Osteoblast (primary cell): ENCODE results near the gene SDSL. TPM values are rescaled to one million over a fixed set of nuclear protein-coding genes. Genes with fewer than 3 reads are reported as not detected.

Experiments used
- DNase-seq: peaks from one replicate; pipeline ENCODE4 v3.0.0; 2011; ENCODE audit warnings: low spot score, mixed read lengths; ENCODE audit not compliant: insufficient read length; ENCODE audit errors: missing footprints
- H2AFZ ChIP-seq: 2 replicates; pipeline ENCODE4 v1.6.0; 2011; ENCODE audit warnings: mild to moderate bottlenecking, low read length
- H3K27ac ChIP-seq: 2 replicates; pipeline ENCODE4 v1.5.1; 2011; ENCODE audit warnings: mild to moderate bottlenecking, low read depth, low read length, moderate library complexity
- H3K27me3 ChIP-seq: 2 replicates; pipeline ENCODE4 v1.6.0; 2012; ENCODE audit warnings: mild to moderate bottlenecking, control low read depth, inconsistent platforms, low read length, moderate library complexity; ENCODE audit not compliant: insufficient read depth
- H3K36me3 ChIP-seq: 2 replicates; pipeline ENCODE4 v1.5.1; 2011; ENCODE audit warnings: mild to moderate bottlenecking, low read length, control low read depth, moderate library complexity; ENCODE audit not compliant: insufficient read depth
- H3K4me1 ChIP-seq: 2 replicates; pipeline ENCODE4 v1.5.1; 2011; ENCODE audit warnings: mild to moderate bottlenecking, low read length, control low read depth, moderate library complexity; ENCODE audit not compliant: insufficient read depth
- H3K4me2 ChIP-seq: 2 replicates; pipeline ENCODE4 v1.6.0; 2011; ENCODE audit warnings: mild to moderate bottlenecking, low read length; ENCODE audit not compliant: insufficient read depth
- H3K4me3 ChIP-seq: fragments of 200-600 bp; sonication (generic); 3 replicates; pipeline ENCODE4 v1.5.1; 2012; ENCODE audit warnings: mild to moderate bottlenecking, low read length, inconsistent platforms; ENCODE audit not compliant: insufficient read depth
- H3K79me2 ChIP-seq: 2 replicates; pipeline ENCODE4 v1.6.0; 2012; ENCODE audit warnings: mild to moderate bottlenecking, low read length, control low read depth, inconsistent platforms; ENCODE audit not compliant: insufficient read depth
- H3K9me3 ChIP-seq: 2 replicates; pipeline ENCODE4 v1.5.1; 2011; ENCODE audit warnings: low read depth, low read length, control low read depth
- H4K20me1 ChIP-seq: 2 replicates; pipeline ENCODE4 v1.6.0; 2012; ENCODE audit warnings: mild to moderate bottlenecking, low read length, control low read depth; ENCODE audit not compliant: insufficient read depth
- total RNA-seq: library from RNA; depleted of rRNA; stranded (reverse); fragments of >200 nt; gene quantifications from 2 replicates; pipeline ENCODE4 v1.2.3, GENCODE V29; 2012
- TF ChIP-seq, protein P1 (sequence below): IDR thresholded peaks from 2 replicates; pipeline ENCODE4 v1.5.1; 2011; ENCODE audit warnings: mild to moderate bottlenecking, low read depth, low read length, moderate library complexity; ENCODE audit errors: extremely low read depth

The SDSL gene
- total RNA-seq, 1 donor = 6.5 TPM

DNA sequence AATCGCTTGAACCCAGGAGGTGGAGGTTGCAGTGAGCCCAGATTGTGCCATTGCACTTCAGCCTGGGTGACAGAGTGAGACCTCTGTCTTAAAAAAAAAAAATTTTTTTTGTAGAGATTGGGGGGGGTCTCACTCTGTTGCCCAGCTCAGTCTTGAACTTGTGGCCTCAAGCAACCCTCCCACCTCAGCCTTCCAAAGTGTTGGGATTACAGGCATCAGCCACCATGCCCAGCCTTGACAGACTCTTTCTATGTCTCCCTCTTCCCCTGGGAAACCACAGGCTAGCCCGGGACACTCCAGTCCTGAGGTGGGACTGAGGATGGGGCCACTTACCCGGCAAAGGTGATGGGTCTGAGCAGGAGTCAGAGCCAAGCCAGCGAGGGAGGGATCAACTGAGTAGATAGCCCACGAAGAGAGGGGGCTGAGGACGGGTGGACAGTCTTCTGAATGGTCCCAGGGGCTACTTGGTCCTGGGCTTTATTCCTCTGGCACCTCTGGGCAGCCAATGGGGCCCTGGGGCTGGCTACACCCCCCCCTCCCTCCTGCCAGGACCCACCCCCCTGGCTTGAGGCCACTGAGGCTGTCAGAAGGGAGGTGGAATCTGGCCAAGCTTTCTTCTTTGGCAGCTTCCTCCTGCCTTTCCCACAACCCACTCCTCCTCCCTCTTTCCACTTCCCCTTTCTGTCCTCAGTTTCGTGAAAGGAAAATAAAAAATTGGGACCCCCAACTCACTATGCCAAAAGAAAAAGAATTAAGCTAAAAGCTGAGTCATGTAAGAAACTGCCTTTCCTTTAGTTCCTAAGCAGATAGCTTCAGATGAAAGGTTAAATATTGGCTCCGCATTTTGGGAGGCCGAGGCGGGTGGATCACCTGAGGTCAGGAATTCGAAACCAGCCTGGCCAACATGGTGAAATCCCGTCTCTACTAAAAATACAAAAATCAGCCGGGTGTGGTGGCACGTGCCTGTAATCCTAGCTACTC, 18.5 kb upstream of the SDSL start, which contains the start of gene SDS:
Gene SDS, minus strand, starts transcription at position 453 of the 981 bp plus-strand sequence. CDS start 4,179 bp downstream, outside the sequence.
- TF ChIP-seq, protein P1, sequence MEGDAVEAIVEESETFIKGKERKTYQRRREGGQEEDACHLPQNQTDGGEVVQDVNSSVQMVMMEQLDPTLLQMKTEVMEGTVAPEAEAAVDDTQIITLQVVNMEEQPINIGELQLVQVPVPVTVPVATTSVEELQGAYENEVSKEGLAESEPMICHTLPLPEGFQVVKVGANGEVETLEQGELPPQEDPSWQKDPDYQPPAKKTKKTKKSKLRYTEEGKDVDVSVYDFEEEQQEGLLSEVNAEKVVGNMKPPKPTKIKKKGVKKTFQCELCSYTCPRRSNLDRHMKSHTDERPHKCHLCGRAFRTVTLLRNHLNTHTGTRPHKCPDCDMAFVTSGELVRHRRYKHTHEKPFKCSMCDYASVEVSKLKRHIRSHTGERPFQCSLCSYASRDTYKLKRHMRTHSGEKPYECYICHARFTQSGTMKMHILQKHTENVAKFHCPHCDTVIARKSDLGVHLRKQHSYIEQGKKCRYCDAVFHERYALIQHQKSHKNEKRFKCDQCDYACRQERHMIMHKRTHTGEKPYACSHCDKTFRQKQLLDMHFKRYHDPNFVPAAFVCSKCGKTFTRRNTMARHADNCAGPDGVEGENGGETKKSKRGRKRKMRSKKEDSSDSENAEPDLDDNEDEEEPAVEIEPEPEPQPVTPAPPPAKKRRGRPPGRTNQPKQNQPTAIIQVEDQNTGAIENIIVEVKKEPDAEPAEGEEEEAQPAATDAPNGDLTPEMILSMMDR = no peak
- Histone ChIP-seq H2AFZ (no peak within 1 kb of the TSS), H4K20me1 (no peaks in the 10 kb centered on the region), H3K4me1 (no peaks in the 10 kb centered on the region), H3K9me3 (no peaks in the 10 kb centered on the region), H3K27ac (no peak within 1 kb of the TSS), H3K79me2 (no peaks in the 10 kb centered on the region), H3K4me3 (no peak within 1 kb of the TSS), H3K4me2 (peak within 1 kb of the TSS; percentile 29), H3K27me3 (no peaks in the 10 kb centered on the region), H3K36me3 (no peaks in the 10 kb centered on the region)
- DNase-seq = peak; percentile 68

DNA sequence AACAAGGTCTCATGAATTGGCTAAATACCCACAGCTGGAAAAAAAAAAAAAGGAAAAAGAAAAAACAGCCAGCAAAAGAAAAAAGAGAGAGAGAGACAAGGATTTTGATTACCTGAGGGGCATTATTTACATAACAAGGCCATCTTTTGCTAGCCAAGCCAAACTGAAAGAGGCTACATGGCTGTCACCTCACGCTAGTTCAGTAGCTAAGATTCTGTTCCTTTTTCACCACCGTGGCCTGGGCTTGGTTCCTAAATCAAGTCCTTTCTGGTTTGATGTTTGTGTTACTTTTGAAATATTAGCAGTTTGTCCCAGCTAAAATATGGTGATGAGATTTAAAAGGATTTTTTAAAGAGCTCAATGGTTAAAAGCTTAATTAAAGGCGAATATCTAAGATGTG, 16.5 kb upstream of the SDSL start:
- no peaks in the 10 kb centered on the region for H3K9me3 ChIP-seq
- TF ChIP-seq, protein P1 = no peak
- no peak for DNase-seq
- no peak overlapping the region for H3K27ac ChIP-seq
- no peaks in the 10 kb centered on the region for H3K27me3 ChIP-seq
- no peaks in the 10 kb centered on the region for H3K4me1 ChIP-seq
- H3K36me3 ChIP-seq = no peaks in the 10 kb centered on the region
- no peak overlapping the region for H3K4me3 ChIP-seq
- H2AFZ ChIP-seq = no peak overlapping the region
- no peaks in the 10 kb centered on the region for H3K79me2 ChIP-seq
- H3K4me2 ChIP-seq = no peak overlapping the region
- no peaks in the 10 kb centered on the region for H4K20me1 ChIP-seq

DNA sequence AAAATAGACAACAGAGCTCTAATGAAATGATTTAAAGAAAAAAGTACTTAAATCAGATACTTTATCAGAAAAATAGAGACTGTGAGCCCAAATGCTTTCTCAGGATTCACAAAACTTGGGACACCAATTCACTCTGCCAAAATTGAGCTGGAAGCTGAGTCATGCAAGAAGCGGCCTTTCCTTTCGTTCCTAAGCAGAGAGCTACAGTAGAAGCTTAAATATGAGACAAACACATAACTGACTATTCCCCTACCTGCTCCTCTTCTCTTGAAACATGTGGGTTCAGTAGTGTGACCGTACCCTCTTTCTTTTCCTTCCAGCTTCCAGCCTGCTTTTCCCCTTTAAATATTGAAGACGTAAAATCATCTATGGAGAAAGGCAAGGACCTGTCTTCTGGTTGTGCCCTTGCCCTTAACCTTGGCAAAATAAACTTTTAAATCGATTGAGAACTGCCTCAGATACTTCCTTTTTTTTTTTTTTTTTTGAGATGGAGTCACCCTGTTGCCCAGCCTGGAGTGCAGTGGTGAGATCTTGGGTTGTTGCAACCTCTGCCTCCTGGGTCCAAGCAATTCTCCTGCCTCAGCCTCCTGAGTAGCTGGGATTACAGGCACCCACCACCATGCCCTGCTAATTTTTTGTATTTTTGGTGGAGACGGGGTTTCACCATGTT, 14.1 kb upstream of the SDSL start:
- DNase-seq = peak; percentile 75

More for the DNA sequence above, 14.1 kb upstream of the SDSL start:
- H3K79me2 ChIP-seq = no peaks in the 10 kb centered on the region
- H3K27me3 ChIP-seq = no peaks in the 10 kb centered on the region
- no peaks in the 10 kb centered on the region for H3K9me3 ChIP-seq
- TF ChIP-seq, protein P1 = no peak
- no peaks in the 10 kb centered on the region for H3K36me3 ChIP-seq
- H4K20me1 ChIP-seq = no peaks in the 10 kb centered on the region
- H3K4me2 ChIP-seq = peak overlapping the region; percentile 4
- no peak overlapping the region for H3K4me3 ChIP-seq
- no peak overlapping the region for H3K27ac ChIP-seq
- no peaks in the 10 kb centered on the region for H3K4me1 ChIP-seq
- peak overlapping the region; percentile 21 for H2AFZ ChIP-seq
